Hematopoietic multipotent progenitor cell treated with erythropoietin and hydrocortisone succinate and interleukin-3 and kit ligand, for 4 days (in vitro differentiated cells): Measurements from ENCODE around the gene RNASEH2B.

Source experiments
- DNase-seq: peaks from one replicate; pipeline ENCODE4 v3.0.0-alpha.2; 2015

Gene RNASEH2B

GRCh38 chr13:51000061-51000460 is 90.5 kb downstream of the RNASEH2B start:
- no peak for DNase-seq

DNA sequence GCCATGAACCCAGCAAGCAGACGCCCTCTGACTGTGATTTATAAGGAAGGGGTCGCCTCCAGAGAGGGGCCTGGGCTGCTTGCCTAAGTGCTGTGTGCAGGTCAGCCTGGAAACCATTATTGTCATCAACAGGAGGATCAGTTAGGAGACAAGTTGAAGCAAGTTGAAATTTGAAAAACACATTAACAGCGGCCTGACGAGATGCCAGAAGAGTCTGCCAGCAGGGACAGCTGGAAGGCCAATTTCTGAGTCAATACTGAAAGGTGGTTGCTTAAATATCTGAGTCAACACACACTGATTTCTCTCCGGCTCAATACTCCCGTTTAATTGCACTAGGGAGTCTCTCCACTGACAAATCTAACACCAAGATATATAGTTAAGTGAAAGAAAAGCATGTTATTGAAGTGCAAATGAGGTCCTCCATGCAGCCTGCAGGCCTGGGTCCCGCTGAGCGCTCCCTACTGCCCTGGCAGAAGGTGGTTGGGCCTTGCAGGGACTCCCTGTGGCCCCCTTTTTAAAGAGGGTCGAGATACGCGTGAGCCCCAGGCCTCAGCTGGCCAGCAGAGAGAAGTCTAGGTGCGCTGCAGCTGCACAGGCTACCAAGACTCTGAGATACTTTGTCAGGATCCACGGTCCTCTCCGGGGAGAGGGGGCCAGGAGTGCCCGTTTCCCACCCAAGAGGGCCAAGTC is 91.1 kb downstream of the RNASEH2B start:
- DNase-seq = no peak

GRCh38 chr13:51001335-51001734 is 91.7 kb downstream of the RNASEH2B start:
- no peak for DNase-seq

DNA sequence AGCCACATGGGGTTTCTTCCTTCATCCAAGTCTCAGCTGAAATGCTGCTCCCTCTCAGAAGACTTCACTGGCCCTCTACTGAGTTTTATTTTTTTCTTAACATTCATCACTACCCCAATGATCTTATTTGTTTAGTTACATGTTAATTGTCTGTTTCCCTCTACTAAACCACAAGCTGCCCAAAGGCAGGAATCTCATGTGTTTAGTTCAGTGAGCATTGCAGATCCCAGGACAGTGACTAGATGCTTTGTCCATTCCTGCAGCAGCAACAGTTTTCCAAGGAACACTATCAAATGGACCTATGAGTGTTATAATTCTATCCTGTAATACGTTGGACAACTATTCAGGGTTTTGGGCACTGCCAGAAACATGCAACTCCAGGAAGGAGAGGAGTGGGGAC is 93.1 kb downstream of the RNASEH2B start:
- DNase-seq = no peak

DNA sequence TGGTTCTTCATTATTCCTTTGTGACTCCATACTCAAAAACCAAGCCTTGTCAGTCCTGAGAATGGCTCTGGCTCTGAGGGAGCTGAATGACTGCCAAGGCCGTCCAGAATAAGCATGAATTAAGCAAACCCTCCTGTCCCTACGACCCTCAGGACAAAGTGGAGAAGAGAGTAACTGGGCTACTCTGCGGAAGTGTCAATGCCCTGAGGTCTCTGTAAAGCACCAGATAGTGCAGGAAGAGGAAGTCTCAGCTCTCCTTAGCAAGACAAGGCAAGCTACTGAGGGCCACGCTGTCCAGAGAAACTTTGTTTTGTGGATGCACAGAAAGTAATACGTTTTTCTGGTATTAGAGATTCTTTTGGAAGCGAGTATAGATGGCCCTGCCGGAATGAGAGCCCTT is 94.1 kb downstream of the RNASEH2B start:
- DNase-seq = peak; percentile 15

DNA sequence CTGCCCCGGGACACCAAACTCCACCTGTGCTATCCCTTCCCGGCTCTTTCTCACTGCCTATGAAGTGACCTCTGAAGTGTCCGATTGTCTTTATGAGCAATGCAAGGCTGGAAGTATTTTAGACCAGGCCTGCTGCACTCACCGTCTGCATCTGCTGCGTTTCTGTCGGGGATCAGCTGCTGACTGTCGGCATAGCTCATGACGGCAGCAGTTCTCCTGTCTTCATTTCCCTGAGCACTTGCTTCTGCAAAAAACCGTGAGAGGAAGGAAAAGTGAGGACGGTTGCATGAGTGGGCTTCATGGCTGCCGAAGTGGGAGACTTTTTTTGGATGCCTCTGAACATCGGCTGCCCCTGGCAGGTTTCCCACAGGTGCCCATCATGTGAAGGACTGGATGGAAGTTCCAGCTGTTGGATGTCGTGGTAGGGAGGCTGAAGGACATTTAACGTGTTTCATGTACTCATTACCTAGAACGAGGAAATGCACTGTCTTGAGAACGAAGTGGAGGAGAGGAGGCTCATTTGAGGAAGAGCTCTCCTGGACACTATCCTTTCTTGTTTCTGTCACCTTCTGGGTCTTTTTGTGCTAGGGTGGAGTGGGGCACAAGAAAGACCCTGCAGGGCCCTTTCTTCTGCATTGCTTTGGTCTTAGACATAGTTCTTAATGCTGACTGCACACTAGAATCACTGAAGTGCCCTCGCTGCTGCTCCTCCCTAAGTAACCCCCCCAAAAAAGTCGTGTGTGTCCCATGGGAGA is 94.7 kb downstream of the RNASEH2B start:
- no peak for DNase-seq

DNA sequence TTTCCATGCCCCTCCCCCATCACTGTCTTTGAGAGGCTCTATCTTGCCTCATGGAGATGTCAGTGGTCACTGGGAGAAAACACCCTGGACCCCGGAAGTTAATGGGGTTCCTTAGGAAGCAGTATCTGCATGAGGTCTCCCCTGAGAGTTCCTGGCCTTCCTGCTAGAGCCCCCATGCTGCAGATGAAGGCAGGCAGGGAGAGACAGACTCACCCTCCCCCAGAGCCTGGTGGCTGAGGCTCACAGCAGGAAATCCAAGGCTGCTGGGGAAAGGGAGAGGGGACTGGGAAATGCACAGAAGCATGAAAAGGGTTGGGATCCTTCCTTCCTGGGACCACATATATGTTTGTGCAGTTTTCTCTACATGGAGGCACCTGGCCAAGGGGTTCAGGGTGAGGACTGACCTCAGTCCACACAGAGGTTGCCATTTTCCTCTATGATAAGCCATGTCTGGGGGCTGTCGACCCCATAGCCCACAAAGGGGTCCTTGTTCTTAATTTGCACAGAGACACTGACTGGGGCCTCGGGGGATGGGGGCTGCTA is 95.4 kb downstream of the RNASEH2B start:
- no peak for DNase-seq

DNA sequence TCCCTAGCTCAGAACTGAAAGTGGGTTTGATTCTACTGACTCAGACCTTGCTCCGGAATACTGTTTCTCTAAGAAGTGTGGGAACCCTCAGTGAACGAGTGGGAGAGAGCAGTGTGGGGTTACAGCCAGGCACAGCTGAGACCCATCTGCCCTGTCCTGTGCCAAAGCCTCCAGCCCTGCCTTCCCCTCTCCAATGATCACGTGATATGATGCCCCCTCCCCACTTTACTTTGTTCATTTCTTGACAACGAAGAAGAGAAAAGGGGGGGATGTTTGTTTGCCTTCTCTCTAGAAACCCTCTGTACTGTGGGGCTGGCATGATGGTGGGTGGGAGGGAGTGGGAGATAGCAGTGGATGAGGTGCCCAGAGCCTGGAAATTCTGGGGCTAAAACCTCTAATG is 96.0 kb downstream of the RNASEH2B start:
- no peak for DNase-seq
